WTC11 (cell line): ENCODE measurements around the gene C6orf132. TPM values are rescaled to one million over a fixed set of nuclear protein-coding genes. Genes with fewer than 3 reads are reported as not detected.

ENCODE experiments used
- ATAC-seq: fragments of 200-7000 bp; cut with Tn5 transposase; 2 replicates; pipeline ENCODE4 v1.10.0; 2021; ENCODE audit warnings: mild to moderate bottlenecking, moderate library complexity
- CTCF ChIA-PET: fragments of 300-600 bp; sonication (Branson Sonifier 250); formaldehyde crosslinking; loops from one replicate; lab custom pipeline; 2021; ENCODE audit warnings: antibody characterized with exemption; lab: Charles Lee
- POLR2A ChIA-PET: fragments of 350-600 bp; sonication (Branson Sonifier 250); formaldehyde crosslinking; loops from one replicate; lab custom pipeline; 2021; ENCODE audit warnings: antibody characterized with exemption; lab: Charles Lee
- DNase-seq: peaks from one replicate; pipeline ENCODE4 v3.0.0; 2021; ENCODE audit warnings: low spot score
- H3K27ac Mint-ChIP-seq: 2 replicates; pipeline ENCODE4 v1.8.0; 2021; ENCODE audit warnings: mixed read lengths
- H3K27me3 Mint-ChIP-seq: 2 replicates; pipeline ENCODE4 v1.8.0; 2021; ENCODE audit warnings: low read depth, mild to moderate bottlenecking, moderate library complexity, mixed read lengths
- H3K36me3 Mint-ChIP-seq: 2 replicates; pipeline ENCODE4 v1.8.0; 2021; ENCODE audit warnings: mixed read lengths
- H3K4me1 Mint-ChIP-seq: 2 replicates; pipeline ENCODE4 v1.8.0; 2022; ENCODE audit warnings: mixed read lengths
- H3K4me3 Mint-ChIP-seq: 2 replicates; pipeline ENCODE4 v1.8.0; 2021; ENCODE audit warnings: mild to moderate bottlenecking, moderate library complexity, mixed read lengths
- H3K9me3 Mint-ChIP-seq: 2 replicates; pipeline ENCODE4 v1.8.0; 2021; ENCODE audit warnings: mixed read lengths
- FOXJ3 ChIP-seq: sonication (generic); formaldehyde crosslinking; IDR thresholded peaks from 2 replicates; pipeline ENCODE4 v1.9.0; 2021; ENCODE audit warnings: missing genetic modification reagents, mild to moderate bottlenecking, borderline replicate concordance
- GRHL2 ChIP-seq: fragments of 250-450 bp; sonication (Bioruptor Pico); IDR thresholded peaks from 2 replicates; pipeline ENCODE4 v1.8.0; 2022; ENCODE audit warnings: mild to moderate bottlenecking, moderate library complexity; ENCODE audit not compliant: insufficient replicate concordance, severe bottlenecking
- JAZF1 ChIP-seq: fragments of 250-450 bp; sonication (Bioruptor Pico); IDR thresholded peaks from 2 replicates; pipeline ENCODE4 v1.9.0; 2021; ENCODE audit warnings: moderate library complexity, mild to moderate bottlenecking, inconsistent platforms
- OVOL2 ChIP-seq: fragments of 250-450 bp; sonication (Bioruptor Pico); IDR thresholded peaks from 2 replicates; pipeline ENCODE4 v1.9.0; 2021; ENCODE audit warnings: mild to moderate bottlenecking, borderline replicate concordance
- SMAD3 ChIP-seq: sonication (generic); formaldehyde crosslinking; IDR thresholded peaks from 2 replicates; pipeline ENCODE4 v1.8.0; 2022; ENCODE audit warnings: missing genetic modification reagents, mild to moderate bottlenecking, borderline replicate concordance
- SMAD4 ChIP-seq: sonication (generic); formaldehyde crosslinking; IDR thresholded peaks from 2 replicates; pipeline ENCODE4 v1.8.0; 2022; ENCODE audit warnings: mild to moderate bottlenecking, missing genetic modification reagents
- SOX15 ChIP-seq: fragments of 250-450 bp; sonication (Bioruptor Pico); IDR thresholded peaks from 2 replicates; pipeline ENCODE4 v1.9.0; 2021; ENCODE audit warnings: mild to moderate bottlenecking
- TEAD1 ChIP-seq: sonication (generic); formaldehyde crosslinking; IDR thresholded peaks from 2 replicates; pipeline ENCODE4 v1.8.0; 2022; ENCODE audit warnings: mild to moderate bottlenecking, missing genetic modification reagents
- TP53 ChIP-seq: sonication (generic); formaldehyde crosslinking; IDR thresholded peaks from 2 replicates; pipeline ENCODE4 v1.8.1; 2023; ENCODE audit warnings: mild to moderate bottlenecking, missing genetic modification reagents
- ZNF138 ChIP-seq: sonication (generic); formaldehyde crosslinking; conservative IDR thresholded peaks from 2 replicates; pipeline ENCODE4 v1.8.1; 2022; ENCODE audit warnings: mild to moderate bottlenecking, moderate library complexity, missing genetic modification reagents
- ZNF263 ChIP-seq: sonication (generic); formaldehyde crosslinking; IDR thresholded peaks from 2 replicates; pipeline ENCODE4 v1.8.1; 2022; ENCODE audit warnings: low read depth, mild to moderate bottlenecking, moderate library complexity, missing genetic modification reagents
- total RNA-seq: library from RNA; stranded (reverse); gene quantifications from 3 replicates; pipeline ENCODE4 v1.2.3, GENCODE V29; 2021
- TF ChIP-seq, protein P1 (sequence below): sonication (generic); formaldehyde crosslinking; IDR thresholded peaks from 2 replicates; pipeline ENCODE4 v1.8.0; 2022; ENCODE audit warnings: mild to moderate bottlenecking, missing genetic modification reagents
- TF ChIP-seq, protein P2 (sequence below): sonication (generic); formaldehyde crosslinking; IDR thresholded peaks from 2 replicates; pipeline ENCODE4 v1.8.1; 2023; ENCODE audit warnings: mild to moderate bottlenecking, missing genetic modification reagents, moderate library complexity
- TF ChIP-seq, protein P3 (sequence below): sonication (generic); formaldehyde crosslinking; IDR thresholded peaks from 2 replicates; pipeline ENCODE4 v1.8.1; 2022; ENCODE audit warnings: mild to moderate bottlenecking, missing genetic modification reagents, moderate library complexity, borderline replicate concordance
- TF ChIP-seq, protein P4 (sequence below): sonication (generic); formaldehyde crosslinking; IDR thresholded peaks from 2 replicates; pipeline ENCODE4 v1.8.0; 2023; ENCODE audit warnings: missing genetic modification reagents
- TF ChIP-seq, protein P5 (sequence below): sonication (generic); formaldehyde crosslinking; IDR thresholded peaks from 2 replicates; pipeline ENCODE4 v1.8.0; 2022; ENCODE audit warnings: missing genetic modification reagents
- TF ChIP-seq, protein P6 (sequence below): sonication (generic); formaldehyde crosslinking; IDR thresholded peaks from 2 replicates; pipeline ENCODE4 v1.8.0; 2022; ENCODE audit warnings: mild to moderate bottlenecking, missing genetic modification reagents
- TF ChIP-seq, protein P7 (sequence below): sonication (generic); formaldehyde crosslinking; IDR thresholded peaks from 2 replicates; pipeline ENCODE4 v1.8.1; 2022; ENCODE audit warnings: mild to moderate bottlenecking, moderate library complexity, missing genetic modification reagents

Gene C6orf132
- total RNA-seq, 1 experiment from 2014 or later = 52.6 TPM

DNA sequence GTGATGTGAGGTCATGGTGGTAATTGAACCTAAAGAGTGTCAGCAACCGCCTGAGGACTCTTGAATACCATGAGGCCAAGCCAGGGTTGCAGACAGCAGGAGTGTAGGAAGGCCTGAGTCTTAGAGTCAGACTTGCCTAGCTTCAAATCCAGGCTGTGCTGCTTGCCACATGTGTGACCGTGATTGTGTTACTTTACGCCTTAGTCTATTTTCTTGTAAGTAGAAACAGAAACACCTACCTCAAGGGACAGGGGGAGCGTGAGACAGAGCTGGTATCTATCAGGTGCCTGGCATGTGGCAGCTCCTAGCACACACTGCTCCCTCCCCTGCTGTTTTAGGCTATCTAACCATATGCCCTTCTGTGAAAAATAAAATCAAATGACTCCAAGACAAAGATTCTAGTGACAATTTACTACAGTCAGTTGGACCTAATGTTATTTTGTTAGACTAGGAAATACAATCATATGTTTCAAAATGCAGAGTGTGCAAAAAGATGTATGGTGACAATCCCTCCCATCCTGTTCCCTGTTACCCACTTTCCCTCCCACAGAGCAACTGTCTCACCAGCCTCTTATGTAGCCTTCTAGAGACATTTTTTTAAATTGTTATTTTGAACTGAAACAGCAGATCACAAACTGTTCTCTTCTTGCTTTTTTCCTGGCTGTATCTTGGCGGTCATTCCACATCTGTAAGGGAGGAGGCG is 70.4 kb downstream of the C6orf132 start (continued):
- TF ChIP-seq, protein P1, sequence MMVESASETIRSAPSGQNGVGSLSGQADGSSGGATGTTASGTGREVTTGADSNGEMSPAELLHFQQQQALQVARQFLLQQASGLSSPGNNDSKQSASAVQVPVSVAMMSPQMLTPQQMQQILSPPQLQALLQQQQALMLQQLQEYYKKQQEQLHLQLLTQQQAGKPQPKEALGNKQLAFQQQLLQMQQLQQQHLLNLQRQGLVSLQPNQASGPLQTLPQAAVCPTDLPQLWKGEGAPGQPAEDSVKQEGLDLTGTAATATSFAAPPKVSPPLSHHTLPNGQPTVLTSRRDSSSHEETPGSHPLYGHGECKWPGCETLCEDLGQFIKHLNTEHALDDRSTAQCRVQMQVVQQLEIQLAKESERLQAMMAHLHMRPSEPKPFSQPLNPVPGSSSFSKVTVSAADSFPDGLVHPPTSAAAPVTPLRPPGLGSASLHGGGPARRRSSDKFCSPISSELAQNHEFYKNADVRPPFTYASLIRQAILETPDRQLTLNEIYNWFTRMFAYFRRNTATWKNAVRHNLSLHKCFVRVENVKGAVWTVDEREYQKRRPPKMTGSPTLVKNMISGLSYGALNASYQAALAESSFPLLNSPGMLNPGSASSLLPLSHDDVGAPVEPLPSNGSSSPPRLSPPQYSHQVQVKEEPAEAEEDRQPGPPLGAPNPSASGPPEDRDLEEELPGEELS (CRISPR knock-in tag) = no peak
- TF ChIP-seq, protein P2, sequence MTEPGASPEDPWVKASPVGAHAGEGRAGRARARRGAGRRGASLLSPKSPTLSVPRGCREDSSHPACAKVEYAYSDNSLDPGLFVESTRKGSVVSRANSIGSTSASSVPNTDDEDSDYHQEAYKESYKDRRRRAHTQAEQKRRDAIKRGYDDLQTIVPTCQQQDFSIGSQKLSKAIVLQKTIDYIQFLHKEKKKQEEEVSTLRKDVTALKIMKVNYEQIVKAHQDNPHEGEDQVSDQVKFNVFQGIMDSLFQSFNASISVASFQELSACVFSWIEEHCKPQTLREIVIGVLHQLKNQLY (CRISPR knock-in tag) = no peak
- TF ChIP-seq, protein P3, sequence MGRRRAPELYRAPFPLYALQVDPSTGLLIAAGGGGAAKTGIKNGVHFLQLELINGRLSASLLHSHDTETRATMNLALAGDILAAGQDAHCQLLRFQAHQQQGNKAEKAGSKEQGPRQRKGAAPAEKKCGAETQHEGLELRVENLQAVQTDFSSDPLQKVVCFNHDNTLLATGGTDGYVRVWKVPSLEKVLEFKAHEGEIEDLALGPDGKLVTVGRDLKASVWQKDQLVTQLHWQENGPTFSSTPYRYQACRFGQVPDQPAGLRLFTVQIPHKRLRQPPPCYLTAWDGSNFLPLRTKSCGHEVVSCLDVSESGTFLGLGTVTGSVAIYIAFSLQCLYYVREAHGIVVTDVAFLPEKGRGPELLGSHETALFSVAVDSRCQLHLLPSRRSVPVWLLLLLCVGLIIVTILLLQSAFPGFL (CRISPR knock-in tag) = no peak
- TF ChIP-seq SMAD4 (CRISPR knock-in tag) (no peak), JAZF1 (CRISPR knock-in tag) (no peak), GRHL2 (CRISPR knock-in tag) (no peak)
- TF ChIP-seq, protein P4, sequence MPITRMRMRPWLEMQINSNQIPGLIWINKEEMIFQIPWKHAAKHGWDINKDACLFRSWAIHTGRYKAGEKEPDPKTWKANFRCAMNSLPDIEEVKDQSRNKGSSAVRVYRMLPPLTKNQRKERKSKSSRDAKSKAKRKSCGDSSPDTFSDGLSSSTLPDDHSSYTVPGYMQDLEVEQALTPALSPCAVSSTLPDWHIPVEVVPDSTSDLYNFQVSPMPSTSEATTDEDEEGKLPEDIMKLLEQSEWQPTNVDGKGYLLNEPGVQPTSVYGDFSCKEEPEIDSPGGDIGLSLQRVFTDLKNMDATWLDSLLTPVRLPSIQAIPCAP (CRISPR knock-in tag) = no peak

DNA sequence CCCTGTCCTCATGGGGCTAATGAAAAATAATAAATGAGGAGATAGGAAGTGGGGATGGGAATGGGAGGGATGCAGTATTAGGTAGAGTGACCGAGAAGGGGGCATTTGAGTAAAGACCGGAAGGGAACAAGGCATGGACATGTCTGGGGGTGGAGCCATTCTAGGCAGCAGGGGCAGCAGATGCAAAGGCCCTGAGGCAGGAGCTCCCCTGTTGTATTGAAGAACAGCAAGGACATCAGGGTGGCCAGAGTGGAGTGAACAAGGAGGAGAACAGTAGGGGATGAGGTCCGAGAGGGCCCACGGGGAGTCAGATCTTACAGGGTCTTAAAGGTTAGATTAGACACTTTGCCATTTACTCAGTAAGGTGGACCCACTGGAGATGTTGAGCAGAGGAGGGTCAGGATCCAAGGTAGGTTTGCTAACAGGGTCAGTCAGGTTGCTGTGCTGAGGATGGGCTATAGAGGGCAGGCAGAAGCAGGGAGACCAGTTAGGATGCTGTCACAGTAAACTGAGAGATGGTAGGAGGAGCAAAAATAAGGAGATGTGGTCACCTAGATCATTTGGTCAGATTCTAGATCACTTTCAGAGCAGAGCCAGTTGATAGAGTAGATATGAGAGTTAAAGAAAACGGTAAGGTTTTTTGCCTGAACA is 73.4 kb downstream of the C6orf132 start:
- TF ChIP-seq SMAD3 (CRISPR knock-in tag) = no peak
- TF ChIP-seq, protein P5, sequence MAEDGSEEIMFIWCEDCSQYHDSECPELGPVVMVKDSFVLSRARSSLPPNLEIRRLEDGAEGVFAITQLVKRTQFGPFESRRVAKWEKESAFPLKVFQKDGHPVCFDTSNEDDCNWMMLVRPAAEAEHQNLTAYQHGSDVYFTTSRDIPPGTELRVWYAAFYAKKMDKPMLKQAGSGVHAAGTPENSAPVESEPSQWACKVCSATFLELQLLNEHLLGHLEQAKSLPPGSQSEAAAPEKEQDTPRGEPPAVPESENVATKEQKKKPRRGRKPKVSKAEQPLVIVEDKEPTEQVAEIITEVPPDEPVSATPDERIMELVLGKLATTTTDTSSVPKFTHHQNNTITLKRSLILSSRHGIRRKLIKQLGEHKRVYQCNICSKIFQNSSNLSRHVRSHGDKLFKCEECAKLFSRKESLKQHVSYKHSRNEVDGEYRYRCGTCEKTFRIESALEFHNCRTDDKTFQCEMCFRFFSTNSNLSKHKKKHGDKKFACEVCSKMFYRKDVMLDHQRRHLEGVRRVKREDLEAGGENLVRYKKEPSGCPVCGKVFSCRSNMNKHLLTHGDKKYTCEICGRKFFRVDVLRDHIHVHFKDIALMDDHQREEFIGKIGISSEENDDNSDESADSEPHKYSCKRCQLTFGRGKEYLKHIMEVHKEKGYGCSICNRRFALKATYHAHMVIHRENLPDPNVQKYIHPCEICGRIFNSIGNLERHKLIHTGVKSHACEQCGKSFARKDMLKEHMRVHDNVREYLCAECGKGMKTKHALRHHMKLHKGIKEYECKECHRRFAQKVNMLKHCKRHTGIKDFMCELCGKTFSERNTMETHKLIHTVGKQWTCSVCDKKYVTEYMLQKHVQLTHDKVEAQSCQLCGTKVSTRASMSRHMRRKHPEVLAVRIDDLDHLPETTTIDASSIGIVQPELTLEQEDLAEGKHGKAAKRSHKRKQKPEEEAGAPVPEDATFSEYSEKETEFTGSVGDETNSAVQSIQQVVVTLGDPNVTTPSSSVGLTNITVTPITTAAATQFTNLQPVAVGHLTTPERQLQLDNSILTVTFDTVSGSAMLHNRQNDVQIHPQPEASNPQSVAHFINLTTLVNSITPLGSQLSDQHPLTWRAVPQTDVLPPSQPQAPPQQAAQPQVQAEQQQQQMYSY = no peak
- no peak for TF ChIP-seq ZNF138
- TF ChIP-seq, protein P2 (CRISPR knock-in tag) = no peak
- no peak for TF ChIP-seq FOXJ3 (CRISPR knock-in tag)
- TF ChIP-seq, all 79 proteins: peak for 0
- Mint-ChIP-seq H3K9me3 (no peaks in the 10 kb centered on the region), H3K36me3 (peaks cover 36% of the 10 kb centered on the region), H3K27me3 (no peaks in the 10 kb centered on the region), H3K27ac (no peak overlapping the region), H3K4me3 (no peak overlapping the region), H3K4me1 (no peaks in the 10 kb centered on the region)
- ATAC-seq (peak; percentile 56), DNase-seq (no peak)
- ChIA-PET CTCF (no interaction called here), POLR2A (no interaction called here)

DNA sequence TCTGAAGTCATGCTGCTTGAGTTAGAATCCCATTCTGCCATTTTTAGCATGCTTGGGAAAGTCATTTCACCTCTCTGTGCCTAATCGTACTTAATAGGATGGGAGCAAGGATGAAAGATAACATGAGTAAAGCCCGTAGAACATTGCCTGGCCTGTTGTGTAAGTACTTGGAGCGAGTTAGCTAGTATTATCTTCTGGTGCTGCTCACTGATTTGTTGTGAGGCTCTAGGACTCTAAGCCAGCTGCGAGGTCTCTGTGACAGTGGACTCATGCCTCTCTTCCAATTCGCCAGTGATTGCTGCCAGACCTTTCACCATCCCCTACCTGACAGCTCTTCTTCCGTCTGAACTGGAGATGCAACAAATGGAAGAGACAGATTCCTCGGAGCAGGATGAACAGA is 74.2 kb downstream of the C6orf132 start:
- POLR2A ChIA-PET = no interaction called here
- Mint-ChIP-seq H3K4me3 (no peak overlapping the region), H3K27ac (no peak overlapping the region), H3K9me3 (no peaks in the 10 kb centered on the region), H3K27me3 (no peaks in the 10 kb centered on the region), H3K4me1 (no peaks in the 10 kb centered on the region), H3K36me3 (peaks cover 36% of the 10 kb centered on the region)
- ATAC-seq (no peak), DNase-seq (no peak)
- CTCF ChIA-PET = no interaction called here
- TF ChIP-seq, protein P6, sequence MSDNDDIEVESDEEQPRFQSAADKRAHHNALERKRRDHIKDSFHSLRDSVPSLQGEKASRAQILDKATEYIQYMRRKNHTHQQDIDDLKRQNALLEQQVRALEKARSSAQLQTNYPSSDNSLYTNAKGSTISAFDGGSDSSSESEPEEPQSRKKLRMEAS (CRISPR knock-in tag) = no peak
- TF ChIP-seq, protein P7, sequence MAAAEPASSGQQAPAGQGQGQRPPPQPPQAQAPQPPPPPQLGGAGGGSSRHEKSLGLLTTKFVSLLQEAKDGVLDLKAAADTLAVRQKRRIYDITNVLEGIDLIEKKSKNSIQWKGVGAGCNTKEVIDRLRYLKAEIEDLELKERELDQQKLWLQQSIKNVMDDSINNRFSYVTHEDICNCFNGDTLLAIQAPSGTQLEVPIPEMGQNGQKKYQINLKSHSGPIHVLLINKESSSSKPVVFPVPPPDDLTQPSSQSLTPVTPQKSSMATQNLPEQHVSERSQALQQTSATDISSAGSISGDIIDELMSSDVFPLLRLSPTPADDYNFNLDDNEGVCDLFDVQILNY = no peak
- no peak for TF ChIP-seq TP53
- TF ChIP-seq ZNF263 (CRISPR knock-in tag) = no peak
- no peak for TF ChIP-seq TEAD1
- no peak for TF ChIP-seq OVOL2 (CRISPR knock-in tag)
- TF ChIP-seq SOX15 (CRISPR knock-in tag) = no peak
